Ishikawa (cell line): ENCODE results near the gene MAL.

Experiments used
- CEBPB ChIP-seq: IDR thresholded peaks from 2 replicates; pipeline ENCODE4 v1.6.1; 2012
- CREB1 ChIP-seq: IDR thresholded peaks from 2 replicates; pipeline ENCODE4 v1.6.1; 2012; ENCODE audit warnings: low read depth
- EGR1 ChIP-seq: IDR thresholded peaks from 2 replicates; pipeline ENCODE4 v1.6.1; 2012
- EP300 ChIP-seq: IDR thresholded peaks from 2 replicates; pipeline ENCODE4 v1.6.1; 2012; ENCODE audit warnings: borderline replicate concordance
- FOXM1 ChIP-seq: IDR thresholded peaks from 2 replicates; pipeline ENCODE4 v1.6.1; 2012; ENCODE audit warnings: low read depth, borderline replicate concordance
- MAX ChIP-seq: IDR thresholded peaks from 2 replicates; pipeline ENCODE4 v1.6.1; 2012
- NFIC ChIP-seq: IDR thresholded peaks from 2 replicates; pipeline ENCODE4 v1.6.1; 2012
- RAD21 ChIP-seq: IDR thresholded peaks from 2 replicates; pipeline ENCODE4 v1.6.1; 2012; ENCODE audit warnings: low read depth
- TAF1 ChIP-seq: IDR thresholded peaks from 2 replicates; pipeline ENCODE4 v1.6.1; 2012; ENCODE audit warnings: low read depth, mild to moderate bottlenecking
- TCF12 ChIP-seq: IDR thresholded peaks from 2 replicates; pipeline ENCODE4 v1.6.1; 2012; ENCODE audit warnings: low read depth
- TEAD4 ChIP-seq: IDR thresholded peaks from 2 replicates; pipeline ENCODE4 v1.6.1; 2012
- USF1 ChIP-seq: IDR thresholded peaks from 2 replicates; pipeline ENCODE4 v1.6.1; 2012
- YY1 ChIP-seq: IDR thresholded peaks from 2 replicates; pipeline ENCODE4 v1.6.1; 2012; ENCODE audit warnings: low read depth
- ZBTB7A ChIP-seq: IDR thresholded peaks from 2 replicates; pipeline ENCODE4 v1.6.1; 2012; ENCODE audit warnings: low read depth
- TF ChIP-seq, protein P1 (sequence below): IDR thresholded peaks from 2 replicates; pipeline ENCODE4 v1.6.1; 2012; ENCODE audit warnings: low read depth, mild to moderate bottlenecking

Gene MAL

GRCh38 chr2:95042472-95043271 is 17.2 kb downstream of the MAL start:
- no peak for TF ChIP-seq CREB1
- TF ChIP-seq, protein P1, sequence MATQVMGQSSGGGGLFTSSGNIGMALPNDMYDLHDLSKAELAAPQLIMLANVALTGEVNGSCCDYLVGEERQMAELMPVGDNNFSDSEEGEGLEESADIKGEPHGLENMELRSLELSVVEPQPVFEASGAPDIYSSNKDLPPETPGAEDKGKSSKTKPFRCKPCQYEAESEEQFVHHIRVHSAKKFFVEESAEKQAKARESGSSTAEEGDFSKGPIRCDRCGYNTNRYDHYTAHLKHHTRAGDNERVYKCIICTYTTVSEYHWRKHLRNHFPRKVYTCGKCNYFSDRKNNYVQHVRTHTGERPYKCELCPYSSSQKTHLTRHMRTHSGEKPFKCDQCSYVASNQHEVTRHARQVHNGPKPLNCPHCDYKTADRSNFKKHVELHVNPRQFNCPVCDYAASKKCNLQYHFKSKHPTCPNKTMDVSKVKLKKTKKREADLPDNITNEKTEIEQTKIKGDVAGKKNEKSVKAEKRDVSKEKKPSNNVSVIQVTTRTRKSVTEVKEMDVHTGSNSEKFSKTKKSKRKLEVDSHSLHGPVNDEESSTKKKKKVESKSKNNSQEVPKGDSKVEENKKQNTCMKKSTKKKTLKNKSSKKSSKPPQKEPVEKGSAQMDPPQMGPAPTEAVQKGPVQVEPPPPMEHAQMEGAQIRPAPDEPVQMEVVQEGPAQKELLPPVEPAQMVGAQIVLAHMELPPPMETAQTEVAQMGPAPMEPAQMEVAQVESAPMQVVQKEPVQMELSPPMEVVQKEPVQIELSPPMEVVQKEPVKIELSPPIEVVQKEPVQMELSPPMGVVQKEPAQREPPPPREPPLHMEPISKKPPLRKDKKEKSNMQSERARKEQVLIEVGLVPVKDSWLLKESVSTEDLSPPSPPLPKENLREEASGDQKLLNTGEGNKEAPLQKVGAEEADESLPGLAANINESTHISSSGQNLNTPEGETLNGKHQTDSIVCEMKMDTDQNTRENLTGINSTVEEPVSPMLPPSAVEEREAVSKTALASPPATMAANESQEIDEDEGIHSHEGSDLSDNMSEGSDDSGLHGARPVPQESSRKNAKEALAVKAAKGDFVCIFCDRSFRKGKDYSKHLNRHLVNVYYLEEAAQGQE: no peak
- 0 out of 2 replicates have a peak, but pooled peaks have one; percentile 45 for TF ChIP-seq ZBTB7A
- TF ChIP-seq TCF12: peak; percentile 97
- peak; percentile 85 for TF ChIP-seq EP300
- peak; percentile 57 for TF ChIP-seq TEAD4
- peak; percentile 65 for TF ChIP-seq NFIC
- peak; percentile 35; the same call in 1 of the 2 replicates for TF ChIP-seq RAD21

DNA sequence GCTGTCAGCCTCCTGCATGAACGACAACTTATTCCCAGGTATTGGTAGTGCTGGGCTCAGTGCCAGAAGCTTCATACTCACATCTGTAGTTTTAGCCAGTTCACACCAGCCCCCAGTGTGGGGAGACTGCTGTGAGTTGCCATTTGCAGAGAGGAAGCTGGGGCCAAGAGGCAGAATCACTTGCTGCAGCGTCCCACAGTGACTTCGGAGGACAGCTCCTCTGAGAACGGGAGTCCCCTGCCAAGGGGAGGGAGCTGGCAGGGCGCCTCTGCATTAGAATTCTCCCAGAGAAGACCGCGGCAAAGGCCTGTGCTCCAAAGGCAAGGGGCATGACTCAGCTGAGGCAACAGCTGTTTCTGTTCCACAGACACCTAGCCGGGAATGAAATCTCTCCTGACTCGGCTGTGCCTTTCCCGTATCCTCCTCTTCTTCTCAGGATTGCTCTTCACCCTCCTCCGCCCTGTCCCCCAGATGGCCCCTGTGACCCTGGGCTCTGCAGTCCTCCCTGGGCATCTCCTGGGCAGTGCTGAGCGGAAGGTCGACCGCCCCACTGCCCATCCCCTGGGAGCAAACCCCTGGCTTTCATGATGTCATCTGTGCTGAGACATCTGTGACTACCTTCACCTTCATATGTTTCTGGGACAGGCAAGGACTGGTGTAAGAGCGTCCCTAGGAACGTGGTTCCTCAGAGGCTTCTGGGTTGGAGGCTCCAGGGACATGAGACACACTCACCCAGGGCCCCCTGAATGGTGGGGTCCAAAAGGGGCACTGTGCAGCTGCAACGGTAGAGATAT is 18.0 kb downstream of the MAL start:
- TF ChIP-seq RAD21 (no peak), USF1 (no peak), MAX (0 out of 2 replicates have a peak, but pooled peaks have one; percentile 43), CREB1 (no peak), NFIC (peak; percentile 69), EP300 (peak; percentile 45; the same call in 1 of the 2 replicates), TCF12 (peak; percentile 58; the same call in 1 of the 2 replicates), EGR1 (no peak)

- no peak for TF ChIP-seq TAF1
- TF ChIP-seq, protein P1: no peak
- no peak for TF ChIP-seq MAX
- no peak for TF ChIP-seq TCF12
- TF ChIP-seq ZBTB7A: no peak
- TF ChIP-seq FOXM1: no peak
Measured at GRCh38 chr2:95044601-95045000, 19.1 kb downstream of the MAL start.

- no peak for TF ChIP-seq USF1
Measured at GRCh38 chr2:95046371-95047112, 21.0 kb downstream of the MAL start.

- no peak for TF ChIP-seq FOXM1
- TF ChIP-seq EP300: peak; percentile 81
- TF ChIP-seq, protein P1: no peak
- TF ChIP-seq ZBTB7A: no peak
- no peak for TF ChIP-seq TAF1
- TF ChIP-seq USF1: no peak
- no peak for TF ChIP-seq CEBPB
- no peak for TF ChIP-seq YY1
- no peak for TF ChIP-seq TEAD4
- TF ChIP-seq TCF12: peak; percentile 97
- TF ChIP-seq RAD21: no peak
- no peak for TF ChIP-seq EGR1
- no peak for TF ChIP-seq CREB1
- 0 out of 2 replicates have a peak, but pooled peaks have one; percentile 26 for TF ChIP-seq MAX
- peak; percentile 30; the same call in 1 of the 2 replicates for TF ChIP-seq NFIC
Measured at GRCh38 chr2:95047629-95048510, 22.4 kb downstream of the MAL start.
